GM12878 (cell line): Measurements from ENCODE around the gene SSBP2.

Experiments used
- CEBPB ChIP-seq, 2 experiments: fragments of 150-350 bp in 1 of 2; IDR thresholded peaks; 2 replicates each; pipeline ENCODE4 v1.6.1; 2012 to 2014; ENCODE audit warnings: low read depth in 2 of 2, low read length in 2 of 2, borderline replicate concordance in 1 of 2, inconsistent platforms in 1 of 2
- CHD4 ChIP-seq: fragments of 200-600 bp; sonication (generic); IDR thresholded peaks from 2 replicates; pipeline ENCODE4 v1.6.1; 2016; ENCODE audit warnings: mild to moderate bottlenecking
- ETV6 ChIP-seq, 2 experiments: fragments of 450-650 bp in 1 of 2; IDR thresholded peaks in 1 of 2; conservative IDR thresholded peaks in 1 of 2; 2 replicates each; pipeline ENCODE4 v1.6.1; 2014; ENCODE audit warnings: antibody characterized with exemption in 1 of 2, borderline replicate concordance in 1 of 2, low read depth in 1 of 2, mild to moderate bottlenecking in 1 of 2, moderate library complexity in 1 of 2
- EZH2 ChIP-seq: IDR thresholded peaks from 2 replicates; pipeline ENCODE4 v1.6.1; 2012; ENCODE audit warnings: low read depth, mild to moderate bottlenecking, control low read depth, inconsistent platforms, low read length, borderline replicate concordance; ENCODE audit not compliant: control insufficient read depth
- MYC ChIP-seq: IDR thresholded peaks from 2 replicates; pipeline ENCODE4 v1.6.1; 2011; ENCODE audit warnings: mild to moderate bottlenecking, low read length, moderate library complexity, inconsistent platforms; ENCODE audit not compliant: insufficient read depth, insufficient replicate concordance, insufficient read length, severe bottlenecking
- POLR2A ChIP-seq: IDR thresholded peaks from 2 replicates; pipeline ENCODE4 v1.6.1; 2011; ENCODE audit warnings: low read depth, mild to moderate bottlenecking, low read length
- SMC3 ChIP-seq: IDR thresholded peaks from 2 replicates; pipeline ENCODE4 v1.6.1; 2011; ENCODE audit warnings: low read length, improper control_type of control experiment, borderline replicate concordance
- SUZ12 ChIP-seq: fragments of 200-600 bp; sonication (generic); IDR thresholded peaks from one replicate; pipeline ENCODE4 v1.6.1; 2018; ENCODE audit warnings: antibody characterized with exemption, mild to moderate bottlenecking; ENCODE audit not compliant: unreplicated experiment
- YY1 ChIP-seq: IDR thresholded peaks from 2 replicates; pipeline ENCODE4 v1.6.1; 2011; ENCODE audit warnings: low read depth, mild to moderate bottlenecking, low read length
- TF ChIP-seq, protein P1 (sequence below), 3 experiments: IDR thresholded peaks in 2 of 3; conservative IDR thresholded peaks in 1 of 3; 2 replicates each; pipeline ENCODE4 v1.5.1; 2011; ENCODE audit warnings: low read depth in 3 of 3, low read length in 3 of 3, mild to moderate bottlenecking in 3 of 3, control low read depth in 2 of 3, moderate library complexity in 2 of 3, inconsistent platforms in 1 of 3, mixed read lengths in 1 of 3; ENCODE audit not compliant: control insufficient read depth in 2 of 3, insufficient read depth in 1 of 3; ENCODE audit errors: extremely low read depth in 1 of 3
- TF ChIP-seq, protein P2 (sequence below): IDR thresholded peaks from 2 replicates; pipeline ENCODE4 v1.6.1; 2011; ENCODE audit warnings: mild to moderate bottlenecking, low read depth, low read length, moderate library complexity; ENCODE audit not compliant: insufficient replicate concordance
- TF ChIP-seq, protein P3 (sequence below): IDR thresholded peaks from 2 replicates; pipeline ENCODE4 v1.6.1; 2011; ENCODE audit warnings: low read depth, mild to moderate bottlenecking, low read length, moderate library complexity, borderline replicate concordance; ENCODE audit errors: extremely low read depth
- TF ChIP-seq, protein P4 (sequence below): IDR thresholded peaks from 2 replicates; pipeline ENCODE4 v1.6.1; 2012; ENCODE audit warnings: mild to moderate bottlenecking, low read depth, low read length

DNA sequence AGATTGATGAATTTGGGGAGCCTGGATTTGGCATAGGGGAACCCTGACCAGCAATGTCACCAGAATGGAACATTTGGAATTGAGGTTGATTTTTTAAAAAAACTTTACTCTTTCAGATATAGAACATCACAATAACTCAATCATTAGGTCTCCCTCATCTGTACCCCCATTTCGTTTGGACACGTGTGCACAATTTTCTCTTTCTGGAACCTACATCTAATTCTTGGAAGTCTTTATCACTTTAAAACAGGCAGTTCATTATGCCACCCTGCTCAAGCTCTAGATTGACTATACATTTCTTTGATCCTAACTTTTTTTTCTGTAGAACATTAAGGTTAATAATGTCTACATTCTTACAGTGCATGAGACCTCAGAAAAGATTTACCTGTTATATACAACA, 3.7 kb upstream of the SSBP2 start:
- TF ChIP-seq ETV6 (conservative IDR thresholded peaks at IDR 0.05 in 1 of 2, IDR thresholded peaks at IDR 0.05 in 1 of 2; ENCODE audit: borderline replicate concordance in 1 of 2, low read depth in 1 of 2) (no peak), CHD4 (no peak), SUZ12 (no peak), EZH2 (no peak), YY1 (no peak), POLR2A (no peak), SMC3 (no peak), CEBPB (IDR thresholded peaks at IDR 0.05; ENCODE audit: borderline replicate concordance in 1 of 2, low read depth in 2 of 2, low read length in 2 of 2) (no peak), MYC (no peak)
- TF ChIP-seq, protein P1, sequence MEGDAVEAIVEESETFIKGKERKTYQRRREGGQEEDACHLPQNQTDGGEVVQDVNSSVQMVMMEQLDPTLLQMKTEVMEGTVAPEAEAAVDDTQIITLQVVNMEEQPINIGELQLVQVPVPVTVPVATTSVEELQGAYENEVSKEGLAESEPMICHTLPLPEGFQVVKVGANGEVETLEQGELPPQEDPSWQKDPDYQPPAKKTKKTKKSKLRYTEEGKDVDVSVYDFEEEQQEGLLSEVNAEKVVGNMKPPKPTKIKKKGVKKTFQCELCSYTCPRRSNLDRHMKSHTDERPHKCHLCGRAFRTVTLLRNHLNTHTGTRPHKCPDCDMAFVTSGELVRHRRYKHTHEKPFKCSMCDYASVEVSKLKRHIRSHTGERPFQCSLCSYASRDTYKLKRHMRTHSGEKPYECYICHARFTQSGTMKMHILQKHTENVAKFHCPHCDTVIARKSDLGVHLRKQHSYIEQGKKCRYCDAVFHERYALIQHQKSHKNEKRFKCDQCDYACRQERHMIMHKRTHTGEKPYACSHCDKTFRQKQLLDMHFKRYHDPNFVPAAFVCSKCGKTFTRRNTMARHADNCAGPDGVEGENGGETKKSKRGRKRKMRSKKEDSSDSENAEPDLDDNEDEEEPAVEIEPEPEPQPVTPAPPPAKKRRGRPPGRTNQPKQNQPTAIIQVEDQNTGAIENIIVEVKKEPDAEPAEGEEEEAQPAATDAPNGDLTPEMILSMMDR (IDR thresholded peaks at IDR 0.05 in 2 of 3, conservative IDR thresholded peaks at IDR 0.05 in 1 of 3; ENCODE audit: control insufficient read depth in 2 of 3, extremely low read depth in 1 of 3, insufficient read depth in 1 of 3, low read depth in 3 of 3, low read length in 3 of 3) = no peak
- TF ChIP-seq, protein P2, sequence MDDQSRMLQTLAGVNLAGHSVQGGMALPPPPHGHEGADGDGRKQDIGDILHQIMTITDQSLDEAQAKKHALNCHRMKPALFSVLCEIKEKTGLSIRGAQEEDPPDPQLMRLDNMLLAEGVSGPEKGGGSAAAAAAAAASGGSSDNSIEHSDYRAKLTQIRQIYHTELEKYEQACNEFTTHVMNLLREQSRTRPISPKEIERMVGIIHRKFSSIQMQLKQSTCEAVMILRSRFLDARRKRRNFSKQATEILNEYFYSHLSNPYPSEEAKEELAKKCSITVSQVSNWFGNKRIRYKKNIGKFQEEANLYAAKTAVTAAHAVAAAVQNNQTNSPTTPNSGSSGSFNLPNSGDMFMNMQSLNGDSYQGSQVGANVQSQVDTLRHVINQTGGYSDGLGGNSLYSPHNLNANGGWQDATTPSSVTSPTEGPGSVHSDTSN = no peak
- TF ChIP-seq, protein P3, sequence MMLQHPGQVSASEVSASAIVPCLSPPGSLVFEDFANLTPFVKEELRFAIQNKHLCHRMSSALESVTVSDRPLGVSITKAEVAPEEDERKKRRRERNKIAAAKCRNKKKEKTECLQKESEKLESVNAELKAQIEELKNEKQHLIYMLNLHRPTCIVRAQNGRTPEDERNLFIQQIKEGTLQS = no peak
- TF ChIP-seq, protein P4, sequence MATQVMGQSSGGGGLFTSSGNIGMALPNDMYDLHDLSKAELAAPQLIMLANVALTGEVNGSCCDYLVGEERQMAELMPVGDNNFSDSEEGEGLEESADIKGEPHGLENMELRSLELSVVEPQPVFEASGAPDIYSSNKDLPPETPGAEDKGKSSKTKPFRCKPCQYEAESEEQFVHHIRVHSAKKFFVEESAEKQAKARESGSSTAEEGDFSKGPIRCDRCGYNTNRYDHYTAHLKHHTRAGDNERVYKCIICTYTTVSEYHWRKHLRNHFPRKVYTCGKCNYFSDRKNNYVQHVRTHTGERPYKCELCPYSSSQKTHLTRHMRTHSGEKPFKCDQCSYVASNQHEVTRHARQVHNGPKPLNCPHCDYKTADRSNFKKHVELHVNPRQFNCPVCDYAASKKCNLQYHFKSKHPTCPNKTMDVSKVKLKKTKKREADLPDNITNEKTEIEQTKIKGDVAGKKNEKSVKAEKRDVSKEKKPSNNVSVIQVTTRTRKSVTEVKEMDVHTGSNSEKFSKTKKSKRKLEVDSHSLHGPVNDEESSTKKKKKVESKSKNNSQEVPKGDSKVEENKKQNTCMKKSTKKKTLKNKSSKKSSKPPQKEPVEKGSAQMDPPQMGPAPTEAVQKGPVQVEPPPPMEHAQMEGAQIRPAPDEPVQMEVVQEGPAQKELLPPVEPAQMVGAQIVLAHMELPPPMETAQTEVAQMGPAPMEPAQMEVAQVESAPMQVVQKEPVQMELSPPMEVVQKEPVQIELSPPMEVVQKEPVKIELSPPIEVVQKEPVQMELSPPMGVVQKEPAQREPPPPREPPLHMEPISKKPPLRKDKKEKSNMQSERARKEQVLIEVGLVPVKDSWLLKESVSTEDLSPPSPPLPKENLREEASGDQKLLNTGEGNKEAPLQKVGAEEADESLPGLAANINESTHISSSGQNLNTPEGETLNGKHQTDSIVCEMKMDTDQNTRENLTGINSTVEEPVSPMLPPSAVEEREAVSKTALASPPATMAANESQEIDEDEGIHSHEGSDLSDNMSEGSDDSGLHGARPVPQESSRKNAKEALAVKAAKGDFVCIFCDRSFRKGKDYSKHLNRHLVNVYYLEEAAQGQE = no peak
